HG03558 (cell line): ENCODE data around the gene DLEC1.
"Not testable (repeated sequence)": the region's sequence is repeated elsewhere in the genome, so short reads cannot be mapped to it uniquely, and the experiment has no call there.

Experiments used
- ATAC-seq: cut with Tn5 transposase; IDR thresholded peaks from one replicate; pipeline ENCODE4 v1.9.1; 2021; ENCODE audit warnings: moderate number of reproducible peaks; ENCODE audit not compliant: unreplicated experiment; ENCODE audit errors: extremely low read depth

Gene DLEC1

GRCh38 chr3:38017445-38018295, 21.3 kb upstream of the DLEC1 start:
- ATAC-seq: no peak

DNA sequence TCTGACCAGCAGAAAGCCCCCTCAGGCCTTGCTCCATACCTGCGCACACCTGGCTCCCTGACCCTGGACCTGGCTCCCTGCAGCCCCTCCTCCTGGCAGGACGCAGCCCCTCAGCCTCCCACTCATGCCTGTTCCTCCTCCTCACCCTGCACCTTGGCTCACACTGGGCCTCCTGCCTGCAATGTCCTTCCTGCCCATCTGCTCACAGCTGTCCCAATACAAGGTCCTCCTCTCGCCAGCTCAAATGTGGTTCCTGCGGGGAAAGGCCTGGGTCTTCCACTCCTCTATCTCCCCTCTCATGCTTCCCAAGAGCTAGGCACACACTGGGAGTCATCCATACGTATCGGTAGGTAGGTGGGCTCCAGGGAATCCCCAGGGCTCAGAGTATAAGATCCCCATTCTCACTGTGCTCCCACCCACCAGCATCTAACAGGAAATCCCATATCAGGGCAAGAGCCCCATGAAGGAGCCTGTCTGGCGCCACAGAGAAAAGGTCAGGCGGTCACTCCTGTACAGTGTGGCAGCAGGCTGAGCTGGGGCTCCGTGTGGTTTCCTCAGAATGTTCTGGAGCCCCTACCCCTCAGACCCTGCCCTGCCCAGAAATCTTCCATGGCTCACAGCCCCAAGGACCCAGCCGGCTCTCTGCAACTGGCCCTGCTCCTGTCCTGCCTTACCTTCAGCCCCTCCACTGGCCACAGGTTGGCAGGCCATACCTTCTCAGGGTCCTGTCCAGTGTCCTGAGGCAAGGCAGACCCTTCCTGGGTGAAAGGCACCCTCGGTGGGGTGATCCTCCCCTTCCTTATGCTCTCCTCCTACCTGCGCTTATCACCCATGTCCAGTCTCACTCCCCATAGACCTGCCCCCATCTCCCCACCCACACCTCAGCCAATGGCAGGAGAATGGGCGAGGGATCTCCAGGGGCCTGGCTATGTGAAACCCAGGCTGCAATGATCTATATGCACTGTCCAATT, 20.4 kb upstream of the DLEC1 start:
- no peak for ATAC-seq

DNA sequence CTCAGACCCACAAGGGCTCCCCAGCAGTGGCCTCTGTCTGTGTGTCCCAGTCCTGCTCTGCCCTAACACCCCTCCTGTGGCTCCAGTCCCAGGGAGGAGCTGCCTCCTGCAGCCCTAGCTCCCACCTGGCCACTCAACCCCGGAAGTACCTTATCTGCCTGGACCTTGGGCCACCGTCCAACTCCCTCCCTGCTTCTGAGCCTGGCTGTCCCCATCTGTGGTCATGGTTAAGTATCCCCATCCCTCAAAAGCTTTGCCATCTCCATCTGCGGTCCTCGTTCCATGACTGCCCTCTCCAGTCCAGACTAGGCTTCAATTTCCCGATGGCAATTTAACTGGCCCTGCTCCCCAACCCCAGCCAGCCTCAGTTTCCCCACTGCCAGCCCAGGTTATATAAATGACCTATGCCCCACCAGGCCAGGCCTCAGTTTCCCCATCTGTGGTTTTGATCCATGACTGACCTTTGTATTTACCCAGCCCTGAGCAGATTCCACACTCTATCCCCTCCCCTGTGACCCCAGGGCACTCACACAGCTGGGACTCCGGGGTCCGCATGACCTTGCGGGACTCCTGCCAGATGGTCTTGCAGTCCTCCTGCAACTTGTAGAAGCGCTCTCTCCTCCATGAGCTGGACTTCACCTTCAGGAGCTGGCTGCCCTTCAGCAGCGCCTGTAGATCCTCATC, 19.2 kb upstream of the DLEC1 start:
- no peak for ATAC-seq

- ATAC-seq: no peak
These were observed 18.7 kb upstream of the DLEC1 start for GRCh38 chr3:38020342-38020726.

- ATAC-seq: no peak
These were observed 17.8 kb upstream of the DLEC1 start for GRCh38 chr3:38021196-38021595.

- no peak for ATAC-seq
These were observed 16.7 kb upstream of the DLEC1 start for GRCh38 chr3:38022301-38022700.

DNA sequence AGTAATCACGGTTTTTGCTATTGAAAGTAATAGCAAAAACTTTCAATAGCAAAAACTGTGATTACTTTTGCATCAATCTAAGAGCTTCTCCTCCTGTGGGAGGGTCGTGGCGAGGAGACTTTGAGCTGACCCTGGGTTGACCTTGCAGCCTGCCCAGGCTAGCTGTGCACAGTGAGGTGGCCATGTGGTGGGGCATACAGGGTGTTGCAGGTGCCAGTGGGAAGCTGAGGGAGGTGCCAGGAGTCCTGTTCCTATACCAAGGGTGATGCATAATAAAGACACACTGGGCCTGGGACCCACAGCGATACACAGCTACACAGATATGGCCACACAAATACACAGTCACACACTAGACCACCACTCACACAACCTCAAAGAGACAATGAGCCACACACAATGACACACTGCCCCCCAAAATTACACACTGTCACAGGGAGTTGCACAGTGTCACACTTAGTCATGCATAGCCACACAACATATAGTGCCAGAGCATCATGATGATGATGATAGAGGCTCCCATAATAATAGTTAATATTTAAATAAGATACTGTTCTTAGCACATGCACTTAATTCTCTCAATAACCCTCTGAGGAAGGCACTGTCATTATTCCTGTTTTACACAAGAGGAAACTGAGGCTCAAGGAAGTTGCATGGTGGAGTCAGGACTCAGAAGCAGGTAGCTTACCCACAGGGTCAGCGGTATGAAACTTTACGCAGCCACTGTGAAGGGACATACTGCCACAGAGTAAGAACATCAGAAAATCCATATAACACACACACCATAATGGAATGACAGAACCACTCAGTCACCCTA, 15.9 kb upstream of the DLEC1 start:
- ATAC-seq: no peak

GRCh38 chr3:38026856-38027255, 12.2 kb upstream of the DLEC1 start:
- ATAC-seq: no peak

DNA sequence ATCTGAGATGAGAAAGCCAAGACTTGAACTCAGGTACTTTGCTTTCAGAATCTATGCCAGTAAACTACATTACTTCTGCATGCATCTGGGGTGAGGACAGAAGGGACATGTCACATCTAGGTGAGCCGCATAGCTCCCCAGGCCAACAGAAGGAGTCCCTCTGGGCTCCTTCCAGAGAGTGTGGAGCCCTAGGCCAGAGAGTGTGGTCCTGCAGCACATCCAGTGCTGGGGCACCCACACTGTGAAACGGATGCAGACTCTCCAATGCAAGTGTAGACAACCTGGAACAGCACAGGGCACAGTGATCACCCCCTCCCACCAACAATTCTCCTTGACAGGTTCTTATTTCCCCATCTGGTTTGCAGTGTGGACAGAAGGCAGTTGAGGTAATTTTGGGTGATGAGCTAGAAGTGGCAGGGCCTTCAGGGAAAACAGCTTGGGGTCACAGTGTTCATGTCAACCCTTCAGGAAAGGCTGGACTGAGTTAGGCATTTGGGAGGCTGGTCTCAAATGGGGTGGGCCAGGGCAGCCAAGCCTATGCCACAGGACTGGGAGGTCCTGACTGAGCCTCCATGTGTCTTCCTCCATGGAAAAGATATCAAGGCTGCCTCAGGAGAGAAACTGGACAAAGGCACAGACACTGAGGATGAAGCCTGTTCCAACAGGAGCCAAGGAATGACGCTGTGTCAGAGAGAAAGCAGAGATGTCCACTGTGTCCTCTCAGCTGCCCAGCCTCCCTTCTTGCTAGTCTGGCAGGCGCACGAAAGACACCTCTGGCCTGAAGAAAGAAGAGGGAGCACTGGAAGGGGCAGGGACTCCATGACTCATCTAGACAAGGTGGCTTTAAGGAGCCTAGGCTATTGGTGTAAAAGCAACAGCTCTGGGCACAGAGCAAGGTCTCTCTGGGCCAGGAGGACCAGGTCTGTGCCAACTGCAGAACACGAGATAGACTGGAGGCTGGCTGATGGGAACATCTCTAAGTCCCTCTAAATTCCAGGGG, 11.2 kb upstream of the DLEC1 start:
- ATAC-seq: no peak

DNA sequence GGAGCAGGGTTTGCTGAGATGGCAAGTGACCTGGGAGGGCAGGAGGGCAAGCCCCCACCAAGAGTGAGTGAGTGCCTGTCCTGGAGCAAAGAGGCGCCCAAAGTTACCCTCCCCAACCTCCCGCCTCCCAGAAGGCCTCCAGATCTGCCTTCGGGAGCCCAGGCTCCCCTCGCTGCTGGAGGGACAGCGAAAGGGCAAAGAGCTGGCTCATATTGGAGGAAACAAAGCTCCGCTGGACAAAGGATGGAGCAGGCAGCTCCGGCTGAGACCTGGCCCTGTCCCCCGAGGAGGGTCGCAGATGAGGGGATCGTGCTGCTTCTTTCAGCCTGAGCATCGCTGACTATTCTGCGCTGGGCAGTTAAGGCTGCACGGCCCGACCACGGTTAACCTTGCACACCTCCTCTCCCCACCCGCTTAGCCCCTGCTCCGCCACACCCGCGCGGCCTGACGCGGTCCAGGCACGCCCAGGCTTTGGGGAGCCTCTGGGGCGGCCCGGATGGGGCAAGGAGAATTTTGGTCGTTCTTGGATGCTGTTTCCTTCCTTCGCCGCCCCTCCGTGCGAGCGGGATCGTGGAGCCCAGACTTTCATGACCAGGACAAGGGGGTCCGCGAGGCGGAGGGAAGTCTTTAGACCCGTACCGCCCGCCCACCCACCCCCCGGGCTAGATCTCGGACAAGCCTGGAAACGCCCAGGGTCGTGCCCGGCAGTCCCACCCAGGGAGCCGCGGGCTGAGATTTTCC, 10.2 kb upstream of the DLEC1 start:
- no peak for ATAC-seq

DNA sequence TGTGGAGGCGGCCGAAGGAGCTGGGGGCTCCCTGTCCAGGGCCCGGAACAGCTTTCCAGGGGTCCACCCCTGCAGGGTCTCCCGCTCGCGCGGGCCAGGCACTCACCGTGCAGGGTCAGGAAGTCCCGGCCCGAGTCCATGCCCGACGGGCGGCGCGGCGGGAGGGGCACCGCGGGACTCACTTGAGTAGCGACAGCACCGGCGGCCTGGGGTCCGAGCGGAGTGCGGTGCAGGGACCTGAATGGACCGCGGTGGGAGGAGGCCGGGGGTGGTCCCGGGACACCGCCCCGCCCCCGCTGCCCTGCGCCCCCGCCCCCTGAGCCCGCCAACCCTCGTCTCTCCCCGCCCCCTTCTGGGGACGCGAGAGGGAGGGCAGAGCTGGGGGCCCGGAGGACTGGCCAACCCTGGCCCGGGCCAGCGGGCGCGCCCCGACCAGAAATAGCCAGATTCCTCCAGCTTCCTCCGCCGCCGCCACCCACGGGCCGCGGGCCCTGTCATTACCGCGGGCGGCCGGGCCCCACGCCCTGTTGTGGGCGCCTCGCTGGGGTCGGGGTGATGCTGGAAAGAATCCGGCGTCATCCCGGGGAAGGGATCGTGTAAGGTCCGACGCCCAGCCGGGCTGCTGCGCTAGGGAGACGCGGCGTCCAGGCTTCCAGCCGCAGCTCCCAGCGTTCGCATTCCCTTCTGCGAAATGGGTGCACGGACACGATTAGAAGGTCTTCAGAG, 9.4 kb upstream of the DLEC1 start, which contains the start of gene PLCD1:
Gene PLCD1 (minus strand): TSS at position 243 of the 726 bp plus-strand sequence. CDS start 103 bp downstream, at position 140.
- ATAC-seq: no peak

- ATAC-seq: no peak
These were observed 8.6 kb upstream of the DLEC1 start for GRCh38 chr3:38030126-38031021.

DNA sequence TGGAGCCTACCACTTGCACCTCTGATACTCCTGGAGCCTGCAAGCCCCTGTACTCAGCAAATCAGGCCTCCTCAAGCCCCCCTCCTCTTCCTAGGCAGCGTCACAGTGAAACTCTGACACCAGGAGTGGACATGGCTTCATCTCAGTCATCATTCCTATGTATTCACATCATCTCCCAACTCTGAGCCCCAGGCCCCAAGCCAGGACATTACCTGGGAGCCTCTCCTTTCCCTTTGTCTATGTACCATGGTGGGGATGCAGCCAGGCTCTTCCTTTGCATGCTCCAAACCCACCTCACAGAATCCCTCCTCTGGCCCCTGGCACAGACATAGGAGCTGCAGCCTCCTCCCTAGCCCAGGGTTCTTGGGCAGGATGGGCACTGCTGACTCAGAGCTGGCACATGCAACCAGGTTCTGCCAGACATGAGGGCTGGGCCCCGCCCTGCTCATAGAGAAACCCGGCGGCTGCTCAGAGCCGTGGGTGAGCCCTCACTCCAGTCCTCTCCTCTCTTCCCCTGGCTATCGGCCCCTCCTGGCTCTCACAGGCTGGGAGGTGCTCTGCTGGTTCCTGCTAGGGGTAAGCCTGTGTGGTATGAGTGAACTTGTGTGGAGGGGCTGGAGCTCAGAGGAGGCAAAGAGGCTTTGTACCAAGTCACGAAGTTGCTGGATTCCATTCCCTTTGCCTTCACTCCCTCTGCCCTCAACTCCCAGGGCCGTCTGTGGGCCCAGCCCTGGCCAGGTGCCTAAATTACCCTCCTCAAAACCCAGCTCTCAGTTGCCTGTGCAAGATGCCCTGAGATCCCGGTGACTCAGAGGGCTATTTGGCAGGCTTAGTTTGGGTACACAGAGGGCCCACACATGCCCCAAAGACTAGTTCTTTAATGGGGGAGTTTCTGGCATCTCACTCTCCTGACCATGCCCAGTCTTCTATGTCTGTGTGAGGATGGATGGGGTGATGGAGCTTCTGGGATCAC, 7.7 kb upstream of the DLEC1 start:
- ATAC-seq: no peak

- ATAC-seq: no peak
These were observed 6.6 kb upstream of the DLEC1 start for GRCh38 chr3:38032328-38032865.

GRCh38 chr3:38033586-38033985, 5.4 kb upstream of the DLEC1 start:
- not testable (repeated sequence) for ATAC-seq
